Neutrophil (primary cell): ENCODE data around the gene ADAMTS2.

ENCODE experiments used
- H3K27ac ChIP-seq: fragments of 200-600 bp; sonication (generic); 2 replicates; pipeline ENCODE4 v1.5.1; 2016; ENCODE audit warnings: mild to moderate bottlenecking, moderate library complexity
- H3K27me3 ChIP-seq: fragments of 200-600 bp; sonication (generic); 2 replicates; pipeline ENCODE4 v1.6.0; 2016; ENCODE audit warnings: mild to moderate bottlenecking
- H3K36me3 ChIP-seq: fragments of 200-600 bp; sonication (generic); 2 replicates; pipeline ENCODE4 v1.5.1; 2017
- H3K4me1 ChIP-seq, 2 experiments: fragments of 200-600 bp in 1 of 2; sonication (generic) in 1 of 2; 1 replicate in 1 of 2; 2 replicates in 1 of 2; pipeline versions ENCODE4 v1.5.1 to v1.6.1; 2013 to 2016; ENCODE audit warnings: low read depth in 1 of 2, low read length in 1 of 2, mild to moderate bottlenecking in 1 of 2, moderate library complexity in 1 of 2; ENCODE audit not compliant: control insufficient read depth in 1 of 2, insufficient read depth in 1 of 2
- H3K4me3 ChIP-seq, 2 experiments: fragments of 200-600 bp in 1 of 2; sonication (generic) in 1 of 2; 1 replicate in 1 of 2; 2 replicates in 1 of 2; pipeline ENCODE4 v1.5.1; 2013 to 2016; ENCODE audit warnings: low read depth in 1 of 2, low read length in 1 of 2, mild to moderate bottlenecking in 1 of 2, moderate library complexity in 1 of 2
- H3K9me3 ChIP-seq: fragments of 200-600 bp; sonication (generic); 2 replicates; pipeline ENCODE4 v1.5.1; 2016
- CTCF ChIP-seq: fragments of 200-600 bp; sonication (generic); IDR thresholded peaks from 2 replicates; pipeline ENCODE4 v1.5.1; 2016; ENCODE audit warnings: antibody characterized with exemption

The ADAMTS2 gene

DNA sequence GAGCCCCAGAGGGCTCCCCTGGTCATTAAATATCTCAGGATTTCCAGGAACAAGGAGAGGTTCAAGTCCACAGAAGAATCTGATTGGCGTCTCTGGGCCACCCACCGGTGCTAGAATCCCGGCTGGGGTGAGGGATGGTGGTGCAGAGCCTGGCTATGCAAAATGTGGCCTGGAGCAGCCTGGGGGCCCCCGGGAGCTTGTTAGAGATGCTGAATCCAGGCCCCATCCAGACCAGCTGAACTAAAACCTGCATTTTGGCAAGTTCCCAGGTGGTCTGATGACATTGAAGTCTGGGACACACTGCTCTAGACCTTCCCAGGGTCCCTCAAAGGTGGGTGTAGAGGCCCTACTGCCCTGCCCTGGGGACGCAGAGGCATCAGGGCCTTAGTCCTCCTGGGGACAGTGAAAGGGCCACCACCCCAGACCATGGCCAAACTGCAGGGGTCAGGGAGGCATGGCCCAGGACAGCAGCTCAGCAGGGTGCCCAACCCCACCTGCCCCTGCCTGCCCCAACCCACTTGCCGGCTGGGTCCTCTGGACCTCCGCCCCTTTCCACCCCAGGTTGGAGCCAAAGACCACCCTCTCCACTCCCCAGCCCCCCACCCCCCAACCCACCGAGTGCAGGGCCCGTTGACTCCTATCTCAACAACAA, 34.7 kb downstream of the ADAMTS2 start:
- Histone ChIP-seq H3K9me3 (no peaks in the 10 kb centered on the region), H3K36me3 (no peaks in the 10 kb centered on the region), H3K27me3 (no peaks in the 10 kb centered on the region), H3K4me3 (no peak overlapping the region), H3K27ac (no peak overlapping the region), H3K4me1 (no peaks in the 10 kb centered on the region)
- TF ChIP-seq CTCF, result no peak

- no peaks in the 10 kb centered on the region for H3K9me3 ChIP-seq
- TF ChIP-seq CTCF, result no peak
- H3K36me3 ChIP-seq, result no peaks in the 10 kb centered on the region
- H3K4me1 ChIP-seq, result no peaks in the 10 kb centered on the region
- no peaks in the 10 kb centered on the region for H3K27me3 ChIP-seq
- H3K27ac ChIP-seq, result no peak overlapping the region
- no peak overlapping the region for H3K4me3 ChIP-seq
Measured at GRCh38 chr5:179309751-179310320, 35.4 kb downstream of the ADAMTS2 start.

DNA sequence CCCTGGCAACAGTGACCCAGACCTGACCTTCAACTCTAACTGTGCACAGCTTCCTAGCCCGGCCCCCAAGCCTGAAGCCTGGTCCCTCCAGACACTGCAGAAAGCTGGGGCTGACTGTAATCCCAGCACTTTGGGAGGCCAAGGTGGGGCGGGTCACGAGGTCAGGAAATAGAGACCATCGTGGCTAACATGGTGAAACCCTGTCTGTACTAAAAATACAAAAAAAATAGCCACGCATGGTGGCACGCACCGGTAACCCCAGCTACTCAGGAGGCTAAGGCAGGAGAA, 35.9 kb downstream of the ADAMTS2 start:
- TF ChIP-seq CTCF, result no peak
- no peak overlapping the region for H3K27ac ChIP-seq
- no peak overlapping the region for H3K4me3 ChIP-seq
- no peaks in the 10 kb centered on the region for H3K4me1 ChIP-seq
- H3K36me3 ChIP-seq, result no peaks in the 10 kb centered on the region
- no peaks in the 10 kb centered on the region for H3K9me3 ChIP-seq
- H3K27me3 ChIP-seq, result no peaks in the 10 kb centered on the region

DNA sequence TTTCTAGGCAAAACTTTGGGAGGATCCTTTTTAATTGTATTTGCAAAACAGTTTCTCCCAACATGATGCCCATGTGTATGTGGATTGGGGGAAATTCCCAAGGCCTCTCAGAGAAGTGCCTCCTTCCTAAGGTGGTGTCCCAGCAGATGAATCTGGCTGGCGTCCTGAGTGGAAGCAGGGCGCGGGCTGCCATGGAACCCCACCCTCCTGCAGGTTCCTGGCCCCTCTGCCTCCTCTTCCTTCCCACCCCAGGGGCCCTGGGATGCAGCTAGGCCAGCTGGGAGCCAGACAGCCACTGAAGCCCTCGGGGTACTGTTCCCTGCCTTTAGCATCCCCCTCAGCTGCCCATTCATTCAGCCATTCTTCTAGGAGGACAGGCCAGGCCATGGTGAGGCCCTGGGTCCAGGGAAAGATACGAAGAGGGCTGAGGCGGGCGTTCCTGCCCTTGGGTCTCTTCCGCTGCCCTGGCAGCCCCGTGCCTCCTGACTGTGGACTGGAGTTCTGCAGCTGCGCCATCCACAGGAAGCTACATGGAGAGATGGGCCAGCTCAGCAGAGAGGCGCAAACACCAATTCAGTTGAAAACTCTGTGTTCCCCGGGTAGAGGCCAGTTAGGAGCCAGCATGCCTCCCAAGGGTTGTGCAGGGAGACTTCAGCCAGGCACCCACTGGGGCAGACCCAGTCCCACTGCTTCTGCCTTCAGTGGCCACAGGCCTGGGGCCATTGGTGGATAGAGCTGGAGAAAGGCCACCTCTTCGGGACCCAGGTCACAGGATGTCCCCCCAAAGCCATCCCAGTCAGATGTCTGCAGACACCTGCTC, 36.5 kb downstream of the ADAMTS2 start:
- no peak overlapping the region for H3K4me3 ChIP-seq
- no peak overlapping the region for H3K27ac ChIP-seq
- H3K9me3 ChIP-seq, result no peaks in the 10 kb centered on the region
- H3K36me3 ChIP-seq, result no peaks in the 10 kb centered on the region
- TF ChIP-seq CTCF, result no peak
- no peaks in the 10 kb centered on the region for H3K4me1 ChIP-seq
- H3K27me3 ChIP-seq, result no peaks in the 10 kb centered on the region

DNA sequence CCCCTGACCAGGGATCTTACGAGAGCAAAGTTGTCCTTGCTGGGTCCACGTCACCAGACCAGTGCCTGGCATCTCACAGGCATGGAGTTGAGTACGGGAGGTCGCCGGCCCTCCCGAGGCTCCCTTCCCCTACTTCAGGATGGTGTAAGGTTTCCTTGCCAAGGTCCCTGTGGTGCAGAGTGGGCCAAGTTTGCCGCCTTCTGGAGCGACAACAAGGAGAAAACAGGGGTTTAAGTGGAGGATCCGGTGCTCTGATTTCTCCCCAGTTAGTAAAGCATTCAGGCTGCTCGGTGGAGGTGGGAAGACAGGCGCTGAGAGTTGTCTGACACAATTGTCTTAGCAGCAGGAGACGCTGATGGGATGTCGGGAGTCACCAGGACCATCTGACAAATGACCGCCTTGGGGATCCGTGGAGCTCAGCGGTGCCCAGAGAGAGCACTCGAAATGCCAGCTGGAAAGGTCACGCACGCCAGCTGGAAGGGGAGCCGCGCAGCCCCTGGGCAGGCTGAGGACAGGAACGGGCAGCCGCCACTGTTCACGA, 37.3 kb downstream of the ADAMTS2 start:
- Histone ChIP-seq H3K4me3 (no peak overlapping the region), H3K27me3 (no peaks in the 10 kb centered on the region), H3K4me1 (no peaks in the 10 kb centered on the region), H3K27ac (no peak overlapping the region), H3K9me3 (no peaks in the 10 kb centered on the region), H3K36me3 (no peaks in the 10 kb centered on the region)
- no peak for TF ChIP-seq CTCF
